Progenitor cell of endocrine pancreas (in vitro differentiated cells): ENCODE results near the gene CCDC194. TPM values are rescaled to one million over a fixed set of nuclear protein-coding genes. Genes with fewer than 3 reads are reported as not detected.
A peak's percentile ranks its signal among the peaks of the same experiment; 100 is the strongest.

ENCODE experiments used
- DNase-seq: peaks from one replicate; pipeline ENCODE4 v3.0.0; 2021; ENCODE audit warnings: low spot score; ENCODE audit not compliant: unreplicated experiment
- H3K27ac Mint-ChIP-seq: 2 replicates; pipeline ENCODE4 v1.8.0; 2021; ENCODE audit warnings: mild to moderate bottlenecking, moderate library complexity, mixed read lengths
- H3K27me3 Mint-ChIP-seq: 2 replicates; pipeline ENCODE4 v1.8.0; 2021; ENCODE audit warnings: mixed read lengths
- H3K36me3 Mint-ChIP-seq: 2 replicates; pipeline ENCODE4 v1.8.0; 2022; ENCODE audit warnings: mixed read lengths; ENCODE audit not compliant: insufficient read depth
- H3K4me1 Mint-ChIP-seq: 2 replicates; pipeline ENCODE4 v1.8.0; 2021; ENCODE audit warnings: low read depth, mixed read lengths
- H3K4me3 Mint-ChIP-seq: 2 replicates; pipeline ENCODE4 v1.8.0; 2021; ENCODE audit warnings: low read depth, mild to moderate bottlenecking, moderate library complexity, mixed read lengths
- H3K9me3 Mint-ChIP-seq: 2 replicates; pipeline ENCODE4 v1.8.0; 2021; ENCODE audit warnings: low read depth, mixed read lengths
- CTCF ChIP-seq: fragments of 200-600 bp; sonication (generic); IDR thresholded peaks from one replicate; pipeline ENCODE4 v1.5.0; 2021; ENCODE audit warnings: antibody characterized with exemption, mild to moderate bottlenecking; ENCODE audit not compliant: unreplicated experiment
- total RNA-seq: library from RNA; stranded (reverse); gene quantifications from 2 replicates; pipeline ENCODE4 v1.2.1, GENCODE V29; 2021

The CCDC194 gene
- total RNA-seq, 1 donor from 2014 or later = not detected

GRCh38 chr19:17431417-17431816 is 37.4 kb upstream of the CCDC194 start:
- Mint-ChIP-seq H3K27me3 (no peaks in the 10 kb centered on the region), H3K9me3 (no peaks in the 10 kb centered on the region), H3K4me3 (no peak overlapping the region), H3K27ac (no peak overlapping the region), H3K4me1 (no peaks in the 10 kb centered on the region), H3K36me3 (no peaks in the 10 kb centered on the region)
- DNase-seq = no peak
- no peak for TF ChIP-seq CTCF

GRCh38 chr19:17429641-17430113 is 35.7 kb upstream of the CCDC194 start:
- Mint-ChIP-seq H3K27ac (no peak overlapping the region), H3K36me3 (no peaks in the 10 kb centered on the region), H3K4me1 (no peaks in the 10 kb centered on the region), H3K9me3 (no peaks in the 10 kb centered on the region), H3K4me3 (no peak overlapping the region), H3K27me3 (no peaks in the 10 kb centered on the region)
- no peak for DNase-seq
- no peak for TF ChIP-seq CTCF

- peaks cover 2% of the 10 kb centered on the region for H3K36me3 Mint-ChIP-seq
- H3K27me3 Mint-ChIP-seq = no peaks in the 10 kb centered on the region
- peak; percentile 57 for TF ChIP-seq CTCF
- H3K4me1 Mint-ChIP-seq = no peaks in the 10 kb centered on the region
- DNase-seq = peak; percentile 69
- peak overlapping the region; percentile 31 for H3K4me3 Mint-ChIP-seq
- H3K9me3 Mint-ChIP-seq = no peaks in the 10 kb centered on the region
- peak overlapping the region; percentile 56 for H3K27ac Mint-ChIP-seq
Observed at GRCh38 chr19:17424743-17425365, 30.9 kb upstream of the CCDC194 start.

- H3K27ac Mint-ChIP-seq = no peak overlapping the region
- H3K9me3 Mint-ChIP-seq = no peaks in the 10 kb centered on the region
- no peaks in the 10 kb centered on the region for H3K27me3 Mint-ChIP-seq
- peaks cover 3% of the 10 kb centered on the region for H3K4me1 Mint-ChIP-seq
- H3K36me3 Mint-ChIP-seq = peaks cover 2% of the 10 kb centered on the region
- TF ChIP-seq CTCF = no peak
- no peak overlapping the region for H3K4me3 Mint-ChIP-seq
- no peak for DNase-seq
Observed at GRCh38 chr19:17423429-17424208, 29.6 kb upstream of the CCDC194 start.

GRCh38 chr19:17421942-17422341 is 27.9 kb upstream of the CCDC194 start:
- Mint-ChIP-seq H3K4me3 (peak overlapping the region; percentile 19), H3K36me3 (peaks cover 2% of the 10 kb centered on the region), H3K27me3 (no peaks in the 10 kb centered on the region), H3K4me1 (peaks cover 3% of the 10 kb centered on the region), H3K27ac (no peak overlapping the region), H3K9me3 (no peaks in the 10 kb centered on the region)
- no peak for TF ChIP-seq CTCF
- DNase-seq = no peak
